NCI-H2227 (cell line): ENCODE measurements around the gene TMED5.
"Not testable (repeated sequence)": the region's sequence is repeated elsewhere in the genome, so short reads cannot be mapped to it uniquely, and the experiment has no call there.

ENCODE experiments used
- DNase-seq: peaks from one replicate; lab custom pipeline; 2025; ENCODE audit not compliant: unreplicated experiment; lab: John Stamatoyannopoulos, UW

Gene TMED5

GRCh38 chr1:93179886-93180722 is at the start of gene TMED5:
TMED5 (minus strand) TSS chr1:93180413; CDS start chr1:93180242, 171 bp downstream.
- DNase-seq: peak; percentile 99

GRCh38 chr1:93223023-93223675 is 42.9 kb upstream of the TMED5 start:
- DNase-seq: no peak

GRCh38 chr1:93221913-93222312 is 41.7 kb upstream of the TMED5 start:
- no peak for DNase-seq

- DNase-seq: not testable (repeated sequence)
Observed at GRCh38 chr1:93220716-93221115, 40.5 kb upstream of the TMED5 start.

DNA sequence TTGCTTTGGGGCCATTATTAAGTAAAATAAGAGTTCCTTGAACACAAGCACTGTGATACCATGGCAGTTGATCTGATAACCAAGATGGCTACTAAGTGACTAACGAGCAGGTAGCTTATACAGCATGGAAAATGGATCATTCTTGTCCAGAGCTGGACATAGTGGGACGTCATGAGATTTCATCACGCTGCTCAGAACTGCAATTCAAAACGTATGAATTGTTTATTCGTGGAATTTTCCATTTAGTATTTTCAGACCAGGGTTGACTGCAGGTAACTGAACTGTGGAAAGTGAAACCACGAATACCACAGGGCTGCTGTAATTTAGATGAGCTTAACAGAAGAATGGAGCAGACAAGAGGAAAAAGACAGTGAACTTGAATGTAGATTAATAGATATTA is 39.2 kb upstream of the TMED5 start:
- no peak for DNase-seq

DNA sequence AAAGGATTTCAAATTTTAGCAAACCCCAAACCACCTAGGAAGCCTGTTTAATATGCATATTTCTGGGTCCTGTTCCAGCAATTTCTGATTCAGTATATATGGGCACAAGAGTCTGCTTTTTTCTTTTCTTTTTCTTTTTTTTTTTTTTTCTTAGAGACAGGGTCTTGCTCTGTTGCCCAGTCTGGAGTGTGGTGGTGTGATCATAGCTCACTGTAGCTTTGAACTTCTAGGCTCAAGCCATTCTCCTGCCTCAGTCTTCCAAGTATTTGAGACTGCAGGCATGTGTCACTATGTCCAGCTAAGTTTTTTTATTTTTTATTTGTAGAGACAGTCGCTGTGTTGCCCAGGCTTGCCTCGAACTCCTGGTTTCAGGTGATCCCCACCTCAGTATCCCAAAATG is 35.1 kb upstream of the TMED5 start:
- DNase-seq: no peak

DNA sequence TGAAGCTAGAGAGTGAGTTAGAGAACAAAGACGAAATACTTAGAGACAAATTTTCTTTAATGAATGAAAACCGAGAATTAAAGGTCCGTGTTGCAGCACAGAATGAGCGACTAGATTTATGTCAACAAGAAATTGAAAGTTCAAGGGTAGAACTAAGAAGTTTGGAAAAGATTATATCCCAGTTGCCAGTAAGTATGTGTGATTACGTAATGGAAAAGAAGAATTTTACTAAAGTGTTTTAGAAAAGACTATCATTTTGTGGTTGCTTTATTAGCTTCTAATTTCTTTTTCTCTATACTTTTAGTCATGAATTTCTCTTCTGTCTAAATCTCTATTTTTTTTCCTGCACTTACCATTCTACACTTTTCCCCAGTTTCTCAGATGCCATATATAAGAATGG is 27.0 kb upstream of the TMED5 start:
- DNase-seq: no peak

- no peak for DNase-seq
Observed at GRCh38 chr1:93206567-93206954, 26.3 kb upstream of the TMED5 start.

DNA sequence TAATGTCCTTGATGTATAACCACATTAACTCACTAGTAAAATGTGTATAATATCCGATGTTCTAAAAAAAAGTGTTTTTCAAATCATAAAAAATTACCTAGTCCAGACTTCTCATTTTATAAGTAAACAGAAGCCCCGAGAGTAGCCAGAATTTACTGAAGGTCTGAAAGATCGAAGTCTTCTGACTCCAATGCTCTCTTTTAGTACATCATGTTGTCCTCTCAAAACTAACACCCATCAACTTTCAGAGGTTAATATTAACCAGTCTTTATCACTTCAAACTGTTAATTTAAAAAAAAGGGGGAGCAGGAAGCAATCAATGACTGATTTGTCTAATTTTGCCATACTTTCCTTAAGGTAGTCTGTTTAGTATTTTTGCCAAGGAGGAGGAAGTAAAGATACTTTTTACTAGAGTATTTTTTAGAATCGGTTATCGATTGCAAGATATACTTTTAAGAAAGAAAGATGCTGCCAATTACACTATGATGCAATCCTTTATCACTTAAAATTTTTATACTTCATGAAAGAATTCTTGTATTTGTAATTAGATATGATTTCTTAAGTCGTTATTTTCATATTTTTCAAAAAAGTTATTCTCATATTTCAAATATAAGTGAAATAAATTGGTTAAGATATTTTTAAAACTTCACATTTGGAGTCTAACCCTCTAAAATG is 25.8 kb upstream of the TMED5 start:
- DNase-seq: no peak

GRCh38 chr1:93200714-93201113 is 20.5 kb upstream of the TMED5 start:
- DNase-seq: no peak

DNA sequence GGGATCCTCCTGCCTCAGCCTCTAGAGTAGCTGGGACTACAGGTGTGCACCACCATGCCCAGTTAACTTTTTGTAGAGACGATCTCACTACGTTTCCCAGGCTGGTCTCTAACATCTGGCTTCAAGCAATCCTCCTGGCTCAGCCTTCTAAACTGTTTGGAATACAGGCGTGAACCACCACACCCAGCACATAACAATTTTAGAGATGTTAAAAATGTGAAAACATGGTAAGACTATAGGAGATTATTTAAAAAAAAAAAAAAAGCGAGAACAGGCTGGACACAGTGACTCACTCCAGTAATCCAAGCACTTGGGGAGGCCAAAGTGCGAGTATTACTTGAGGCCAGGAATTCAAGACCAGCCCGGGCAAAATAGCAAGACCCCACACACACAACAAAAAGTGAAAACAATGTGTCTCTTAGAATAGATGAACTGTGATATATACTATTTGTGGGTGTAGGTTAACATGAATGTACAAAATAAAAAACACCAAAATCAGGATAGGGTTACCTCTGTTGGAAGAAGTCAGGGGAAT is 19.9 kb upstream of the TMED5 start:
- DNase-seq: no peak

- DNase-seq: no peak
Observed at GRCh38 chr1:93199150-93199549, 18.9 kb upstream of the TMED5 start.

- no peak for DNase-seq
Observed at GRCh38 chr1:93196591-93196990, 16.4 kb upstream of the TMED5 start.

- no peak for DNase-seq
Observed at GRCh38 chr1:93194231-93194990, 14.2 kb upstream of the TMED5 start.

GRCh38 chr1:93190432-93190831 is 10.2 kb upstream of the TMED5 start:
- no peak for DNase-seq

- DNase-seq: no peak
Observed at GRCh38 chr1:93186667-93187066, 6.5 kb upstream of the TMED5 start.

GRCh38 chr1:93180723-93181613 is 755 bp upstream of the TMED5 start, which contains the start of gene CCDC18:
CCDC18 (plus strand) TSS chr1:93180724; CDS start chr1:93183362, 2,638 bp downstream.
- peak; percentile 73 for DNase-seq

DNA sequence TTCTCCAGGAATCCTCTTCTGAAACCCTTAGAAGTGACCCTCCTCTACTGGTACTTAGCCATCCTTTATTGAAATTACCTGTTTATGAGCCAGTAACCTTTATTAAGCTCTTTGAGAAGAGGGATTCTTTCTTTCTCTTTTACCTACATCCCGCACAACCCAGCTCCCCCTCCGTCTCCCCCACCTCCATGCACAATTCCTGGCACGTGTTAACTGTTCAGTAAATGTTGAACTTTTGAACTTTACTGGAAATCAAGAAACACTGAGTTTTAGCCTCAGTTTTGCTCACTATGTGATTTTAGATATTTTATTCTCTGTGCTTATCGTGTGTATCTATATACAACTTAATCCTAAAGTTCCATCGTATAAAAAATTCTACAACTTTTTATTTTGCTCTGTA is 1.8 kb downstream of the TMED5 start:
- DNase-seq: no peak

- DNase-seq: no peak
Observed at GRCh38 chr1:93177991-93178390, 2.2 kb downstream of the TMED5 start.

GRCh38 chr1:93174638-93175037 is 5.6 kb downstream of the TMED5 start:
- not testable (repeated sequence) for DNase-seq
